PC-3 (cell line): Measurements from ENCODE around the gene JAK3. TPM values are rescaled to one million over a fixed set of nuclear protein-coding genes. Genes with fewer than 3 reads are reported as not detected.
"Not testable (repeated sequence)": the region's sequence is repeated elsewhere in the genome, so short reads cannot be mapped to it uniquely, and the experiment has no call there.

Experiments
- ATAC-seq: fragments of 200-7000 bp; cut with Tn5 transposase; 2 replicates; pipeline ENCODE4 v1.9.1; 2020; ENCODE audit warnings: mild to moderate bottlenecking, moderate library complexity
- BruUV-seq: library from RNA; stranded (reverse); fragments of 400-500 nt; replicated peaks from 2 replicates; lab custom pipeline; 2021; lab: Mats Ljungman, UMichigan
- CTCF ChIA-PET: fragments of 300-600 bp; sonication (Branson Sonifier 250); formaldehyde crosslinking; loops from one replicate; lab custom pipeline; 2022; ENCODE audit warnings: antibody characterized with exemption; lab: Charles Lee
- POLR2A ChIA-PET: fragments of 300-600 bp; sonication (Branson Sonifier 250); formaldehyde crosslinking; loops from one replicate; lab custom pipeline; 2022; ENCODE audit warnings: antibody characterized with exemption; ENCODE audit not compliant: unreplicated experiment; lab: Charles Lee
- DNase-seq: peaks from one replicate; pipeline ENCODE4 v3.0.0-alpha.2; 2015
- H2AFZ ChIP-seq: fragments of 300-600 bp; sonication (generic); 2 replicates; pipeline ENCODE4 v1.6.0; 2016; ENCODE audit warnings: antibody characterized with exemption, low read length
- H3F3A ChIP-seq: fragments of 300-600 bp; sonication (generic); one replicate; pipeline ENCODE4 v1.6.0; 2017; ENCODE audit warnings: antibody characterized with exemption, low read length, control low read depth, mild to moderate bottlenecking; ENCODE audit not compliant: unreplicated experiment
- H3K27ac ChIP-seq: fragments of 300-600 bp; sonication (generic); 2 replicates; pipeline ENCODE4 v1.5.1; 2016; ENCODE audit warnings: mild to moderate bottlenecking, low read length
- H3K27me3 ChIP-seq: fragments of 300-600 bp; sonication (generic); 2 replicates; pipeline ENCODE4 v1.6.1; 2016; ENCODE audit warnings: low read length, mixed read lengths
- H3K36me3 ChIP-seq: fragments of 300-600 bp; sonication (generic); 2 replicates; pipeline ENCODE4 v1.6.1; 2016; ENCODE audit warnings: low read depth, mixed run types, low read length, mixed read lengths
- H3K4me1 ChIP-seq: fragments of 300-600 bp; sonication (generic); 2 replicates; pipeline ENCODE4 v1.5.1; 2016; ENCODE audit warnings: low read length; ENCODE audit not compliant: insufficient read depth
- H3K4me2 ChIP-seq: fragments of 300-600 bp; sonication (generic); 2 replicates; pipeline ENCODE4 v1.6.0; 2016; ENCODE audit warnings: low read length
- H3K4me3 ChIP-seq: fragments of 300-600 bp; sonication (generic); 2 replicates; pipeline ENCODE4 v1.5.1; 2016; ENCODE audit warnings: mild to moderate bottlenecking, low read length, mixed read lengths
- H3K79me2 ChIP-seq: fragments of 300-600 bp; sonication (generic); 2 replicates; pipeline ENCODE4 v1.6.1; 2017; ENCODE audit warnings: low read length, mixed read lengths
- H3K9ac ChIP-seq: fragments of 300-600 bp; sonication (generic); 2 replicates; pipeline ENCODE4 v1.6.0; 2016; ENCODE audit warnings: mild to moderate bottlenecking, low read length
- H3K9me2 ChIP-seq: fragments of 300-600 bp; sonication (generic); replicated peaks from 2 replicates; pipeline ENCODE4 v1.6.1; 2016; ENCODE audit warnings: mixed run types, low read length, mixed read lengths
- H3K9me3 ChIP-seq: fragments of 300-600 bp; sonication (generic); 2 replicates; pipeline ENCODE4 v1.6.1; 2016; ENCODE audit warnings: low read length, mixed read lengths
- H4K20me1 ChIP-seq: fragments of 300-600 bp; sonication (generic); 2 replicates; pipeline ENCODE4 v1.6.1; 2016; ENCODE audit warnings: low read length, mixed read lengths
- EZH2 ChIP-seq: fragments of 300-600 bp; sonication (generic); IDR thresholded peaks from one replicate; pipeline ENCODE4 v1.6.1; 2017; ENCODE audit warnings: antibody characterized with exemption, mild to moderate bottlenecking, low read length; ENCODE audit not compliant: unreplicated experiment
- EZH2phosphoT487 ChIP-seq: fragments of 300-600 bp; sonication (generic); IDR thresholded peaks from 2 replicates; pipeline ENCODE4 v1.6.1; 2018; ENCODE audit warnings: mild to moderate bottlenecking, antibody characterized with exemption, low read length, borderline replicate concordance
- intact Hi-C: fragments of 100-400 bp; cut with micrococcal nuclease; formaldehyde crosslinking; loops from 2 replicates; pipeline ENCODE4 v1.9.0; 2023
- total RNA-seq: library from RNA; depleted of rRNA; stranded (reverse); fragments of >200 nt; gene quantifications from 2 replicates; pipeline ENCODE4 v1.2.3, GENCODE V29; 2014
- TF ChIP-seq, protein P1 (sequence below): fragments of 300-600 bp; sonication (generic); conservative IDR thresholded peaks from 2 replicates; pipeline ENCODE4 v1.5.1; 2017; ENCODE audit warnings: antibody characterized with exemption, low read depth, mild to moderate bottlenecking, low read length

JAK3 gene
- total RNA-seq, 1 experiment from 2014 or later = 1.5 TPM

GRCh38 chr19:17889609-17890214 is 41.9 kb upstream of the JAK3 start:
- BruUV-seq = no TSS peak
- Histone ChIP-seq H4K20me1 (no peaks in the 10 kb centered on the region), H3K9ac (no peak overlapping the region), H3K27ac (no peak overlapping the region), H2AFZ (no peak overlapping the region), H3K4me1 (no peaks in the 10 kb centered on the region), H3K36me3 (no peaks in the 10 kb centered on the region), H3K9me2 (no peaks in the 10 kb centered on the region), H3K4me3 (no peak overlapping the region), H3F3A (no peaks in the 10 kb centered on the region), H3K27me3 (no peaks in the 10 kb centered on the region), H3K4me2 (no peak overlapping the region), H3K9me3 (no peaks in the 10 kb centered on the region), H3K79me2 (no peaks in the 10 kb centered on the region)
- ATAC-seq = peak; percentile 67
- TF ChIP-seq EZH2 = no peak
- no peak for TF ChIP-seq EZH2phosphoT487
- TF ChIP-seq, protein P1, sequence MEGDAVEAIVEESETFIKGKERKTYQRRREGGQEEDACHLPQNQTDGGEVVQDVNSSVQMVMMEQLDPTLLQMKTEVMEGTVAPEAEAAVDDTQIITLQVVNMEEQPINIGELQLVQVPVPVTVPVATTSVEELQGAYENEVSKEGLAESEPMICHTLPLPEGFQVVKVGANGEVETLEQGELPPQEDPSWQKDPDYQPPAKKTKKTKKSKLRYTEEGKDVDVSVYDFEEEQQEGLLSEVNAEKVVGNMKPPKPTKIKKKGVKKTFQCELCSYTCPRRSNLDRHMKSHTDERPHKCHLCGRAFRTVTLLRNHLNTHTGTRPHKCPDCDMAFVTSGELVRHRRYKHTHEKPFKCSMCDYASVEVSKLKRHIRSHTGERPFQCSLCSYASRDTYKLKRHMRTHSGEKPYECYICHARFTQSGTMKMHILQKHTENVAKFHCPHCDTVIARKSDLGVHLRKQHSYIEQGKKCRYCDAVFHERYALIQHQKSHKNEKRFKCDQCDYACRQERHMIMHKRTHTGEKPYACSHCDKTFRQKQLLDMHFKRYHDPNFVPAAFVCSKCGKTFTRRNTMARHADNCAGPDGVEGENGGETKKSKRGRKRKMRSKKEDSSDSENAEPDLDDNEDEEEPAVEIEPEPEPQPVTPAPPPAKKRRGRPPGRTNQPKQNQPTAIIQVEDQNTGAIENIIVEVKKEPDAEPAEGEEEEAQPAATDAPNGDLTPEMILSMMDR = no peak
- intact Hi-C loops = no loop called here
- peak; percentile 67 for DNase-seq
- CTCF ChIA-PET = no interaction called here
- POLR2A ChIA-PET = interaction anchor here (0.7 kb wide), 1 partner anchor 635 kb away, joined by 3 read pairs; no protein-coding TSS in a partner anchor

- ChIA-PET CTCF (no interaction called here), POLR2A (no interaction called here)
- no peaks in the 10 kb centered on the region for H3K4me1 ChIP-seq
- BruUV-seq = no TSS peak
- H3F3A ChIP-seq = no peaks in the 10 kb centered on the region
- H3K79me2 ChIP-seq = no peaks in the 10 kb centered on the region
- H2AFZ ChIP-seq = no peak overlapping the region
- DNase-seq (no peak), ATAC-seq (no peak)
- no peaks in the 10 kb centered on the region for H3K9me3 ChIP-seq
- no peaks in the 10 kb centered on the region for H3K9me2 ChIP-seq
- no peaks in the 10 kb centered on the region for H3K36me3 ChIP-seq
- no peak overlapping the region for H3K4me2 ChIP-seq
- no peak overlapping the region for H3K27ac ChIP-seq
- H4K20me1 ChIP-seq = no peaks in the 10 kb centered on the region
- H3K4me3 ChIP-seq = no peak overlapping the region
- H3K9ac ChIP-seq = no peak overlapping the region
- no peaks in the 10 kb centered on the region for H3K27me3 ChIP-seq
- intact Hi-C loops = no loop called here
- TF ChIP-seq, protein P1 = no peak
- TF ChIP-seq EZH2phosphoT487 = no peak
- TF ChIP-seq EZH2 = no peak
Observed at GRCh38 chr19:17888260-17888659, 40.5 kb upstream of the JAK3 start.

- H3K9me3 ChIP-seq, H3F3A ChIP-seq, POLR2A ChIA-PET, H3K36me3 ChIP-seq, ATAC-seq, H3K4me3 ChIP-seq, H3K9ac ChIP-seq, H4K20me1 ChIP-seq, H3K4me1 ChIP-seq, DNase-seq, H3K4me2 ChIP-seq, intact Hi-C loops, BruUV-seq, H3K27ac ChIP-seq, H3K9me2 ChIP-seq, CTCF ChIA-PET, H3K79me2 ChIP-seq, H3K27me3 ChIP-seq, H2AFZ ChIP-seq: not testable (repeated sequence)
Observed at GRCh38 chr19:17887221-17887620, 39.4 kb upstream of the JAK3 start.
